ENCODE results near the gene KSR1.

KSR1 gene

GRCh38 chr17:27602721-27603420, 146.6 kb downstream of the KSR1 start:
- peak; percentile 72 for FAIRE-seq

GRCh38 chr17:27603421-27603770, 147.1 kb downstream of the KSR1 start:
- DNase-seq (ENCODE audit: insufficient read length, low spot score) (no peak), FAIRE-seq (no peak)

More at GRCh38 chr17:27602721-27603420, 146.6 kb downstream of the KSR1 start:
- peak; percentile 91 for DNase-seq (ENCODE audit: insufficient read length, low spot score)

DNA sequence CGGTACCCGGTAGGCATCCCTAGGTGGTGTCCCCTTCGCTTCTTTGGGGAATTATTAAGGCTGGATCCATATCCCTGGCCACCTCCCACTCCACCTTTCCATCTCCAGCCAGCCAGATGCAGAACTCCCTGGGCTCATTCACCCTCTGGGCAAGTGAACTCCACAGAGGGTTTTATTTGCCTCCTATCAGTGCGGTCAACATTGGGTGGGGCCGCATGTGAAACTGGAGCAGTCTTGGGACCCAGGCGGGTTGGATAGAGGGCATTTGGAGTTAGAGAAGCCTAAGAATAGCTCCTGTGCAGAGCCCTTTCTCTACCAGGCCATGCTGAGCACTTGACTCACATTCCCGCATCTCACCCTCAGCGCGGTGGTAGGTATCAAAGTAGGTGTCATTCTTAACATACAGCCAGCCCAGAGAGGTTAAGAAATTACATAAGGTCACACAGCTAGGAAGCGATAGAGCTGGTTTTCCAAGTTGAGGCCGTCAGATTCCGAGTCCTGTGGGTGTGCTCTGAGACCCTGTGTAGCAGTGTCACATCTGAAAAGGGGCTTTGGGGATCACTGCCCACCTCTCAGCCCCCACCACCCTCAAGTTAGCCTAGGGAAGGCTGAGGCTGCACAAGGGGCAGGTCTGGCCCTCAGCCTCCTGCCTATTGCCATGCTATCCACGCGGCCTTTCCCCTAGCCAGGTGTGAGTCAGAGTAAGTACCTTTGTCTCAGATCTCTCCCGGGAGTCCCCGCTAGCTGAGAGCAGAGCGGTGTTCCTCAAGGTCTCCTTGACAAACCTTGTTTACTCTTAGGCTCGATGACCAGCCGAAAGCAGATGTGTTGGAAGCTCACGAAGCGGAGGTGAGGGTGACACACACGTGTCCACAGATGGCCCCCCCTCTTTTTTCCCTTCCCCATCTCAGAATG, 147.9 kb downstream of the KSR1 start:
- DNase-seq (ENCODE audit: insufficient read length, low spot score) = no peak
- FAIRE-seq = no peak

GRCh38 chr17:27605409-27605808, 149.2 kb downstream of the KSR1 start:
- FAIRE-seq (no peak), DNase-seq (ENCODE audit: insufficient read length, low spot score) (no peak)

- DNase-seq (ENCODE audit: insufficient read length, low spot score) = no peak
- no peak for FAIRE-seq
Measured at GRCh38 chr17:27607521-27608091, 151.4 kb downstream of the KSR1 start.

GRCh38 chr17:27608328-27609230, 152.3 kb downstream of the KSR1 start:
- no peak for DNase-seq (ENCODE audit: insufficient read length, low spot score)
- FAIRE-seq = peak; percentile 23

GRCh38 chr17:27609611-27610303, 153.5 kb downstream of the KSR1 start:
- no peak for FAIRE-seq

DNA sequence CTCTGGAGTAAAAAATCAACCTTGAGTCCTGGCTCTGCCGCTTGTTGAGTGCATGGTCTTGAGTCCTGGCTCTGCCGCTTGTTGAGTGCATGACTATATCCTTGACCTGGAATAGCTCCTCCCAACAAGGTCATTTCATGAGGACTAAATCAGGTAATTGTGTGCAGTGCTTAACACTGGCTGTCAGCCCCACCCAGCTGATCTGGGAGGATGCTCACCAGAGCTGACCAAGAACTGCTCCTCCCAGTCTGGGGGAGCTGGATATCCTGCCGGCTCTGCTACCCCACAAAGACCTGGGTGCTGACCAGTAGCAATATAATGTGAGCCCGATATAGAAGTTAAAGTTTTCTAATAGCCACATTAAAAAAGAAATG, 154.0 kb downstream of the KSR1 start:
- DNase-seq (ENCODE audit: insufficient read length, low spot score) (no peak), FAIRE-seq (no peak)

More at GRCh38 chr17:27609611-27610303, 153.5 kb downstream of the KSR1 start:
- DNase-seq (ENCODE audit: insufficient read length, low spot score) = no peak

GRCh38 chr17:27612160-27612770, 156.0 kb downstream of the KSR1 start:
- no peak for DNase-seq (ENCODE audit: insufficient read length, low spot score)
- FAIRE-seq = peak; percentile 14

- FAIRE-seq (no peak), DNase-seq (ENCODE audit: insufficient read length, low spot score) (no peak)
Measured at GRCh38 chr17:27613433-27613832, 157.2 kb downstream of the KSR1 start.

DNA sequence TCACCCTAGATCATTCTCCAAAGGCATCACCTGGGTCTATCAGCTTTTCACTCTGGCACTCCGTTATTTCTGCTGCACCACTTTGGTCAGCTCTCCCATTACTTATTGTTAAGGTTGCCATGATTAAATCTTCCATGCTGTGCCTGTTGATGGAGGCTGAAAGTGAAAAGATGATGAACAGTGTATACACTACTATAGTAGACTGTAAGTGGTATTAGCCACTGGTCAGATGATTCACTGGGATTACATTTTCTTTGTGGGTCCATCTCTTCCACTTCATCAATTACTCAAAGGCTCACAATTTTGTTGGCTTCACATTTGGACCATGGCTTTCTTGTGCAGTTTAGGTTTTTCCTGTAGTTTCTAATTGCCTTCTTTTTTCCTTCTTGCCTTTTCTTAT, 158.9 kb downstream of the KSR1 start:
- FAIRE-seq (no peak), DNase-seq (ENCODE audit: insufficient read length, low spot score) (no peak)

GRCh38 chr17:27616414-27616813, 160.2 kb downstream of the KSR1 start:
- no peak for FAIRE-seq

GRCh38 chr17:27618417-27618816, 162.2 kb downstream of the KSR1 start:
- no peak for FAIRE-seq
- no peak for DNase-seq (ENCODE audit: insufficient read length, low spot score)

More at GRCh38 chr17:27616414-27616813, 160.2 kb downstream of the KSR1 start:
- DNase-seq (ENCODE audit: insufficient read length, low spot score) = no peak

DNA sequence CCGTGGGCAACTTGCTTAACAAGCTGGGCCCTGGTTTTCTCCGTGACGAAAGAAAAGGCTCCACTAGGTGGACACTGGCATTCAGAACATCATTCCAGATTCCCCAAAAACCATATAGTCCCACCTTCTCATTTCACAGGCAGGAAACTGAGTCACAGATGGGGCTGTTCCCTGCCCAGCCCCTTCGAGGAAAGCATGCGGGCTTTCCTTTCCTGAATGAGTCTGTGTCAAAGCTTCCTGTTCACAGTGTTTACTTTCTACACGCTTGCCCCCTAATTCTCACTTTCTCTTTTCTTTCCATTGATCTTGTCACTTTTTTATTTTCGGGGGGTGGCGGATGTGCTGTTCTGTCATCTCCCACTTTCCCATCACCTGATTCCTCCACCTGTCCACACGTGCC, 164.5 kb downstream of the KSR1 start:
- FAIRE-seq (no peak), DNase-seq (ENCODE audit: insufficient read length, low spot score) (no peak)

GRCh38 chr17:27621536-27621935, 165.3 kb downstream of the KSR1 start:
- DNase-seq (ENCODE audit: insufficient read length, low spot score) = no peak
- FAIRE-seq = no peak

DNA sequence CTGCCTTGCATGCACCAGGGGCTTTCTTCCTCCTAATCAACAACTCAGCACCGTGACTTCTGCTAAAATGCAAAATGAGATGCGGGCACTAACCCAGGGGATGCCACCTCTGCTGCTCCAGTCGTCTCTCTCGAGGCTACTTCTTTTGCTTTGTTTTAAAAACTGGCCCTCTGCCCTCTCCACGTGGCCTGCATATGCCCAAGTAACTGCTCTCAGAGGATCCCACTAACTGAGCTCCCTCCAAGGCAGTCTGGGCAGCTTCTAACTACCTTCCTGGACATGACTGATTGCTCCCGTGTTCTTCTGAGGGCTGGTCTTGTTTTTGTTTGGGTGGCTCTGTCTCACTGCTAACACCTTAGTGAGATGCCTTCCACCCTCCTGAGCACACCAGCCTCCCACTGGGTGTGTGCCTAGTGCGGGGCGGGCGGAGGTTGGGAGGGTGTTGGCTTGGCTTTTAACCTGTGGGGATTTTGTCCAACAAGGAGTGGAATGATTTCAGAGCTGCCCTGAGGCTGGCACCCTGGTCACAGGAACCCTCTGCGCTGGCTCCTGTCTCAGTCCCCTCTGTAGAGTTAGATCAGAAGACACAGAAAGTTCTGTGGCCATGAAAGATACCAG, 165.8 kb downstream of the KSR1 start:
- DNase-seq (ENCODE audit: insufficient read length, low spot score) (no peak), FAIRE-seq (no peak)

DNA sequence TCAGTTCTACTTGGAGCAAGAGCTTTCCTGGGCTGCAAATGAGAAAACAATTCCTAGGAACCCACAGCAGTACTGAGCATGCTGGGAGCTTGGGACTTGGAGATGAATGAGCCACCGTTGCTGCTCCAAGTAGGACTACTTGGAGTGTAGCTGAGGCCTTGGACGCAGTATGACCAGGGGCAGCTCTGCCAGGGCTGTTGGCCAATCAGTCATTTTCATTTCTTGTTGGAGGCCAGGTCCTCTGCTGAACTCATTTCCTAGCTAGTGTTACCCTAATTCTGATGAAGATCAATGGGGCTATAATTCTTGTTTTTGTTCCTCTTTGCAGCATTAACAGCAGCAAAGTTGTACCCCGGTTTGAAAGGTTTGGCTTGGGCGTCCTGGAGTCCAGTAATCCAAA, 166.7 kb downstream of the KSR1 start:
- DNase-seq (ENCODE audit: insufficient read length, low spot score) = no peak
- no peak for FAIRE-seq

- DNase-seq (ENCODE audit: insufficient read length, low spot score) (no peak), FAIRE-seq (no peak)
Measured at GRCh38 chr17:27623614-27624013, 167.4 kb downstream of the KSR1 start.

- FAIRE-seq = no peak
Measured at GRCh38 chr17:27624539-27624938, 168.3 kb downstream of the KSR1 start.

More at GRCh38 chr17:27624539-27624938, 168.3 kb downstream of the KSR1 start:
- DNase-seq (ENCODE audit: insufficient read length, low spot score) = no peak

All from GM19239 (cell line).